ENCODE data around the gene NPIPB2. TPM values are rescaled to one million over a fixed set of nuclear protein-coding genes. Genes with fewer than 3 reads are reported as not detected.
A peak's percentile ranks its signal among the peaks of the same experiment; 100 is the strongest.
"Not testable (repeated sequence)": the region's sequence is repeated elsewhere in the genome, so short reads cannot be mapped to it uniquely, and the experiment has no call there.

NPIPB2 gene
- total RNA-seq, 1 experiment from 2014 or later: 12.5 TPM

DNA sequence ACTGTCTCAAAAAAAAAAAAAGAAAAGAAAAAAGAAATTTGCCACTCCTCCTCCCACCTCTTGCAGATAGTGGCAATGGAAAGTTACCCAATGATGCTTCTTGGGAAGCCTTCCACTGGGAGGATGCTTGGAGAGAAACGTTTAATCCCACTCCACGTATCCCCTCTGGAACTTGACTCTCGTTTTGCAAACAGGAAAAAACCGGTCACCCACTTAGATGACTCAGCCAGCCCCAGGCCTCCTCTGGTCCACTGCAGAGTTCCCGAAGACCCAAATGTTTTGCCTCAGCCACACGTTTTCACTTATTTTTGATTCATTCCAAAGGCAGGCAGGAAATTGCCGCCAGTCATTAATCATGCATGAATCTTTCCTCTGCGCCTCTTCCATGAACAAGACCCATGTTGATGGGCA is 13.9 kb upstream of the NPIPB2 start:
- H3K14ac ChIP-seq (ENCODE audit: insufficient read depth, low read length): no peak overlapping the region
- no peak overlapping the region for H3K4me3 Mint-ChIP-seq
- H3K79me1 ChIP-seq (ENCODE audit: insufficient read depth, low read depth, low read length, poor library complexity, severe bottlenecking): no peaks in the 10 kb centered on the region
- H3K23me2 ChIP-seq (ENCODE audit: insufficient read length, low read depth, low read length, poor library complexity, severe bottlenecking): no peaks in the 10 kb centered on the region
- no peaks in the 10 kb centered on the region; the same call in 1 of the 2 replicates for H3K27me3 Mint-ChIP-seq (ENCODE audit: low read depth)
- no peak overlapping the region for H4K8ac ChIP-seq (replicated peaks; ENCODE audit: insufficient read length, low read depth, low read length)
- H2BK5ac ChIP-seq (ENCODE audit: insufficient read length, low read length): no peak overlapping the region
- H3K18ac ChIP-seq (ENCODE audit: insufficient read length, low read depth, low read length): no peak overlapping the region
- no peak overlapping the region for H3K4ac ChIP-seq (ENCODE audit: low read depth, low read length)
- no peak overlapping the region for H3K9ac ChIP-seq (ENCODE audit: extremely low read depth, insufficient read length, low read length)
- H2AK5ac ChIP-seq (ENCODE audit: insufficient read length, low read length): no peak overlapping the region
- no peak overlapping the region for H4K5ac ChIP-seq (ENCODE audit: insufficient read length, low read depth, low read length)
- H3K9me3 Mint-ChIP-seq: no peaks in the 10 kb centered on the region
- no peak overlapping the region for H3K23ac ChIP-seq (ENCODE audit: insufficient read length, low read depth, low read length)
- H2BK20ac ChIP-seq (ENCODE audit: low read depth, low read length, poor library complexity, severe bottlenecking): no peak overlapping the region
- H3K4me2 ChIP-seq (ENCODE audit: insufficient read depth, insufficient read length, low read length): no peak overlapping the region
- no peaks in the 10 kb centered on the region for H3K4me1 ChIP-seq (ENCODE audit: insufficient read depth, low read length)
- H3K27me3 ChIP-seq (ENCODE audit: insufficient read depth, low read length): no peaks in the 10 kb centered on the region
- no peak for DNase-seq
- no peaks in the 10 kb centered on the region for H3K79me2 ChIP-seq (ENCODE audit: insufficient read depth, low read length)
- H3K27ac ChIP-seq (ENCODE audit: insufficient read length, low read depth, low read length): no peak overlapping the region
- no peaks in the 10 kb centered on the region for H3K36me3 Mint-ChIP-seq (ENCODE audit: insufficient read depth in 1 of 3, low read depth in 3 of 3)
- no peaks in the 10 kb centered on the region for H4K20me1 ChIP-seq (ENCODE audit: control insufficient read depth, insufficient read depth, insufficient read length)
- H3K27ac Mint-ChIP-seq: 0 out of 7 replicates have a peak overlapping the region, but pooled peaks of 1 of the 3 experiments have one; percentile 54
- 0 out of 4 replicates have a peak, but pooled peaks cover 0 to 1% of the 10 kb centered on the region in 2 experiments for H3K4me1 Mint-ChIP-seq
- H2BK120ac ChIP-seq (ENCODE audit: low read depth, low read length, poor library complexity, severe bottlenecking): no peak overlapping the region
- TF ChIP-seq, protein P1, sequence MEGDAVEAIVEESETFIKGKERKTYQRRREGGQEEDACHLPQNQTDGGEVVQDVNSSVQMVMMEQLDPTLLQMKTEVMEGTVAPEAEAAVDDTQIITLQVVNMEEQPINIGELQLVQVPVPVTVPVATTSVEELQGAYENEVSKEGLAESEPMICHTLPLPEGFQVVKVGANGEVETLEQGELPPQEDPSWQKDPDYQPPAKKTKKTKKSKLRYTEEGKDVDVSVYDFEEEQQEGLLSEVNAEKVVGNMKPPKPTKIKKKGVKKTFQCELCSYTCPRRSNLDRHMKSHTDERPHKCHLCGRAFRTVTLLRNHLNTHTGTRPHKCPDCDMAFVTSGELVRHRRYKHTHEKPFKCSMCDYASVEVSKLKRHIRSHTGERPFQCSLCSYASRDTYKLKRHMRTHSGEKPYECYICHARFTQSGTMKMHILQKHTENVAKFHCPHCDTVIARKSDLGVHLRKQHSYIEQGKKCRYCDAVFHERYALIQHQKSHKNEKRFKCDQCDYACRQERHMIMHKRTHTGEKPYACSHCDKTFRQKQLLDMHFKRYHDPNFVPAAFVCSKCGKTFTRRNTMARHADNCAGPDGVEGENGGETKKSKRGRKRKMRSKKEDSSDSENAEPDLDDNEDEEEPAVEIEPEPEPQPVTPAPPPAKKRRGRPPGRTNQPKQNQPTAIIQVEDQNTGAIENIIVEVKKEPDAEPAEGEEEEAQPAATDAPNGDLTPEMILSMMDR (conservative IDR thresholded peaks at IDR 0.05): no peak
- no peak overlapping the region for H2AFZ ChIP-seq (ENCODE audit: low read length)
- no peak overlapping the region for H2BK15ac ChIP-seq (ENCODE audit: low read depth, low read length)
- H3T11ph ChIP-seq (ENCODE audit: low read length): no peak overlapping the region
- no CpG with 5 or more reads among the region's 8 CpGs for WGBS (ENCODE audit: extremely low coverage, insufficient read length, low lambda C conversion rate)
- H2BK12ac ChIP-seq (ENCODE audit: insufficient read length, low read depth, low read length): no peak overlapping the region
- H3K9me3 ChIP-seq (ENCODE audit: control insufficient read depth, low read depth, low read length): no peaks in the 10 kb centered on the region
- no peak overlapping the region for H4K91ac ChIP-seq (ENCODE audit: insufficient read length, low read depth, low read length)
- no peak overlapping the region for H3K56ac ChIP-seq (ENCODE audit: insufficient read length, low read depth, low read length)

GRCh38 chr16:11953576-11953975 is 11.7 kb upstream of the NPIPB2 start:
- not testable (repeated sequence) for H3K4me2 ChIP-seq (ENCODE audit: insufficient read depth, insufficient read length, low read length); H2BK5ac ChIP-seq (ENCODE audit: insufficient read length, low read length); H3K79me1 ChIP-seq (ENCODE audit: insufficient read depth, low read depth, low read length, poor library complexity, severe bottlenecking); H4K8ac ChIP-seq (replicated peaks; ENCODE audit: insufficient read length, low read depth, low read length); H2BK20ac ChIP-seq (ENCODE audit: low read depth, low read length, poor library complexity, severe bottlenecking); H3T11ph ChIP-seq (ENCODE audit: low read length); H3K4me3 Mint-ChIP-seq; H3K9me3 Mint-ChIP-seq; H3K36me3 Mint-ChIP-seq (ENCODE audit: insufficient read depth in 1 of 3, low read depth in 3 of 3); H3K23me2 ChIP-seq (ENCODE audit: insufficient read length, low read depth, low read length, poor library complexity, severe bottlenecking); H3K27ac ChIP-seq (ENCODE audit: insufficient read length, low read depth, low read length); H3K9ac ChIP-seq (ENCODE audit: extremely low read depth, insufficient read length, low read length); H3K4me1 ChIP-seq (ENCODE audit: insufficient read depth, low read length); H4K20me1 ChIP-seq (ENCODE audit: control insufficient read depth, insufficient read depth, insufficient read length); H4K91ac ChIP-seq (ENCODE audit: insufficient read length, low read depth, low read length); H2BK15ac ChIP-seq (ENCODE audit: low read depth, low read length); H3K18ac ChIP-seq (ENCODE audit: insufficient read length, low read depth, low read length); DNase-seq; H2BK12ac ChIP-seq (ENCODE audit: insufficient read length, low read depth, low read length); H3K9me3 ChIP-seq (ENCODE audit: control insufficient read depth, low read depth, low read length); H3K27ac Mint-ChIP-seq; H3K27me3 Mint-ChIP-seq (ENCODE audit: low read depth); H3K79me2 ChIP-seq (ENCODE audit: insufficient read depth, low read length); H2AK5ac ChIP-seq (ENCODE audit: insufficient read length, low read length); H3K23ac ChIP-seq (ENCODE audit: insufficient read length, low read depth, low read length); H3K56ac ChIP-seq (ENCODE audit: insufficient read length, low read depth, low read length); H3K4ac ChIP-seq (ENCODE audit: low read depth, low read length); H3K27me3 ChIP-seq (ENCODE audit: insufficient read depth, low read length); H4K5ac ChIP-seq (ENCODE audit: insufficient read length, low read depth, low read length); H2AFZ ChIP-seq (ENCODE audit: low read length); H2BK120ac ChIP-seq (ENCODE audit: low read depth, low read length, poor library complexity, severe bottlenecking); H3K14ac ChIP-seq (ENCODE audit: insufficient read depth, low read length)
- WGBS (ENCODE audit: extremely low coverage, insufficient read length, low lambda C conversion rate): no CpG with 5 or more reads among the region's 8 CpGs
- peaks cover 10 to 11% of the 10 kb centered on the region in 2 experiments; a peak in 3 of 4 replicates for H3K4me1 Mint-ChIP-seq
